ENCODE data around the gene SH3GL2.
A peak's percentile ranks its signal among the peaks of the same experiment; 100 is the strongest.
"Not testable (repeated sequence)": the region's sequence is repeated elsewhere in the genome, so short reads cannot be mapped to it uniquely, and the experiment has no call there.

SH3GL2 gene

DNA sequence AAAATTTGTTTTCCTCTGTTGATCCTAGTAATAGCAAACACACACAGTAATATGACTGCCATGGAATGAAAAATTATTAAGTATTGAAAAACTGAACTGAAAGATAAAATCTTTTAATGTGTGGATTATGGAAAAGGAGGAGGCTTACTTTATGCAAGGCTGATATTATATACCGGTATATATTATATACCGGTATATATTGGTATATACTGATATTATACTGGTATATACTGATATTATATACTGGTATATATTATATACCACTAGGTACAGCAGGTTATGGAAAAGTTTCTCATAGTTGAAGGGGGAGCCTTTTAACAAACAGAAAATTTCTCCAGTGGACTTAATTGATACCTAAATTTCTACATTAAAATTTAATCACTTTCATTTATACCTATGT is 181.4 kb downstream of the SH3GL2 start:
- no peak for DNase-seq

DNA sequence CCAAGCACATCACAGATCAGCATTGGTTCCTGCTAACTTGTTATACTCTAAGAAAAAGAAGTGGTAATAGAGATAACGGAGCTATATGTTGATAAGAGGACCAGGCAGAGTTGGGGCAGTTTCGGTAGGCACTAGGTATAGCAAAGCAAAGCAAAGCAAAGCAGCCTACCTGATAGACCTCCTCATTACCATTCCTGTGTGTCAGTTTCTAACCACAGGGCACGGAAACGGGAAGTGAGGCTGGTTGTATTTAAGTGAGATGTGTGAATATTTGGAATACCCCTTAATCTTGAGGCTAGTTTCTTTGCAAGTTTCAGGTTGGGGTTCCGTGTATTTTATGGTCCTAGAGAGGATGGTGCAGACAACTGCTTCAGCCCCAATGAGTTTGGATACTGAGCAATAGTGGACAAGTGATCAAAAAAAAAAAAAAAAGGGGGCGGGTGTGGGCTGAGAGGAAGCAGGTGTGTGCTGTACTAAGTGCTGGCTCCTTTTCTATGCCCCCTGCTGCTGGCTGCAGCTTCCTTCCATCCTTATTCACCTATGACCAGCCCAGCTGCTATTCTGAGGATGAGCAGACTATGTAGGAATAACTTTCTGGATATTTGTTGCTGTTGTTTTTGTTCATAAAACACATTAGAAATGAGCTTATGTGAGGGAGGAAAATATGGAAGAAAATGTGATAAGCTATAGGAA is 183.3 kb downstream of the SH3GL2 start:
- DNase-seq: peak; percentile 51

- no peak for DNase-seq
These were observed 185.4 kb downstream of the SH3GL2 start for GRCh38 chr9:17764306-17764705.

DNA sequence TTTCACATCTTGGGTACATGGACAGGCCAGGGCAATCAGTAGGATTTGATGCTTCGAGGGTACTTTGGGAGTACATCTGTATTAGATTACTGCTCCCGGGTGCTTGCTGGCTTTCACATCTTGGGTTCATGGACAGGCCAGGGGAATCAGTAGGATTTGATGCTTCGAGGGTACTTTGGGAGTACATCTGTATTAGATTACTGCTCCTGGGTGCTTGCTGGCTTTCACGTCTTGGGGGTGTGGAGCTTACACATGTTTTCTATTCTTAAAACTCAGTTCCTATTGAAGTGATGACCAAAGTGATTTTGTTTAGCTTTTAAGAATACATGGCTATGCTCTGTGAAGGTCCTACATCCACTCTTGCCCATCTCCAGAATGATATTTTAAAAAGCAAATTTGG is 186.3 kb downstream of the SH3GL2 start:
- DNase-seq: not testable (repeated sequence)

DNA sequence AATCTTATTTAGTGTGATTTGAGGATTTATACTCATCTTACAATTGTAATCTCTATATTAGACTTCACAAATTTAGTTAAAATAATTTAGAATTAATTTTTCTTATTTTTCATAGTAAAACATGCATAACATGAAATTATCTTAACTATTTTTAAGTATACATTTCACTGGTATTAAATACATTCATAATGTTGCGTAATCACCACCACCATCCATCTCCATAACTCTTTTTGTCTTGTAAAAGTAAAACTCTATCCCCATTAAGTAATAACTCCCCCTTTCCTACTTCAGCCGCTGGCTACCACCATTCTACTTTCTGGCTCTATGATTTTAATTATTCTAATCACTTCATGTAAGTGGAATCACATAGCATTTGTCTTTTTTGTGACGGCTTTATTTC is 193.4 kb downstream of the SH3GL2 start:
- no peak for DNase-seq

GRCh38 chr9:17775656-17776055 is 196.8 kb downstream of the SH3GL2 start:
- DNase-seq: no peak

DNA sequence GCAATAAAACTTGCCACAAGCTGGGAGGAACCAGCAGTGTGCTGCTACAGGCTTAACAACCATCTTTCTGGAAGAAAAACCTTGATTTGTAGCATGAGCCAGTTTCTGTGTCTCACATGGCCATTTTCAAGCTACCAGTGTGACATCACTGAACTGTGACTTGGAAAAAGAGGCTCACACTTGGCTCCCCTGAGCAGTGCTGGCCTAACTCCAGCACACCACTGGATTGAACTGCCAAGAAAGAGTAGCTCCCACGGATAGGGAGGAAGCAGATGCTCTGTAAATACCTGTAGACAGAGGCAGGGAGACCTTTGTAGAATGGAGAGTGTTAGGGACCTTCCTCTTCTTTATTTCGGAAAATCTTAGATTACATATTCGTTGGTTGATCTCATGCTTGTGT is 197.9 kb downstream of the SH3GL2 start:
- DNase-seq: no peak

DNA sequence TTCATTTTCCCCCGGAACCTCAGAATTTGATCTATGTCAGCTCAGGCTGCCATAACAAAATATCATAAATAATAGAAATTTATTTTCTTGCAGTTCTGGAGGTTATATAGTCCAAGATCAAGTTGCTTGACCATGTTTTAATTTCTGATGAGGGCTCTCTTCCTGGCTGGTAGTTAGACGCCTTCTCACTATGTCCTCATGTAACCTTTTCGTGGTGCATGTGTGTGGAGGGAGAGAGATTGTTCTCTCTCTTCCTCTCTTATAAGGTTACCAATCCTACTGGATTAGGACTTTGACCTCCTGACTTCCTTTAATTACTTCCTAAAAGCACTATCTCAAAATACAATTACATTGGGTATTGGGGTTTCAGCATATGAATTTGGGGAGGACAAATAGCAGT is 198.6 kb downstream of the SH3GL2 start:
- DNase-seq: no peak

DNA sequence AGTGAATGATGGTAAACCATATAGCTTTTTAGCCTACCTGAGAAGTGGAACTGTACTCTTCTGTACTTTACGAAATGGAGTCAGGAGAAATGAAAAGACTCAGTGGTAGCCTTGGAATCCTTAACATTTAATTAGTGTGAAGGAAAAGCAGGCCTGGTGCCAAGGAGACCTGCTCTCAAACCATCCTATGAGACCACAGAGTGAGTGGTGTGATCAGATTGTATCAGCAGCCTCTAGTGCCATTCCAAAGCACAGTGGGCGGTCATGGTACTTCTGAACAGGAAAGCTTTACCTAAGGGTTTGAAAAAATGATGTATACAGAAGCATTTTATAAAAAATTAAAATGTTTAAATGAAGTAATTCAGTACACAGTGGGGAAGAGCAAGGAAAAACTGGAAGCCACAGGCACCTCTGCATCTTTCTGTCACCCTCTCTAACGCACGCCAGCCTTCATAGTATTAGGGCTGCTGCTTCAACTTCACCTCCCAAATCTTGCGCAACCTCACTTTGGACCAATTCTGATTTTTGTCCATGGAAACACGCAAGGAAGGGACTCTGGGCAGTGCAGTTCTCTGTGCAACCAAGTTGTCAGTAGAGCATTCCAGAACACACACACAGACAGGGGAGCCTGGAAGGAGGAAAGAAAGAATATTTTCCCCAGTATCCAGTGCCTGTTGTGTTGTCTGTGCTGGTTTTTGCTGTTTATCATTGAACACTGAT is 203.7 kb downstream of the SH3GL2 start:
- no peak for DNase-seq

DNA sequence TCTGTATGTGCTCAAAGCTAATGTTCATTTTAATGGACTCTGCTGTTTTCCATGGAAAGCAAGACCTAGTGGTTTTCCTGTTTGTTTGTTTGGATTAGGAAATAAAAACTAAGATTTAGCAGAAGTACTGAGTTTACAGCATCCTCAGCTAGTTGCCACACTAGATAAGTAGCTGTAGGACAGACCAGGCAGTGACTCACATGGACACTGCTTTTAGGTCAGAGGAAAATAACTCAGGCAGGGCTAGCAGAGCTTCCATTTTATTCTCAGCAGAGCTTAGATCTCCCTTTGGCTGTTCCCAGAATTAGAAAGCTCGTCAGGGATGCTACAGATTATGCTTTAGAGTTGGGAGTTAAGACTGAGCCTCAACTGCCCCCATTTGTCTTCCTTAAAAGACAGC is 204.4 kb downstream of the SH3GL2 start:
- DNase-seq: no peak

DNA sequence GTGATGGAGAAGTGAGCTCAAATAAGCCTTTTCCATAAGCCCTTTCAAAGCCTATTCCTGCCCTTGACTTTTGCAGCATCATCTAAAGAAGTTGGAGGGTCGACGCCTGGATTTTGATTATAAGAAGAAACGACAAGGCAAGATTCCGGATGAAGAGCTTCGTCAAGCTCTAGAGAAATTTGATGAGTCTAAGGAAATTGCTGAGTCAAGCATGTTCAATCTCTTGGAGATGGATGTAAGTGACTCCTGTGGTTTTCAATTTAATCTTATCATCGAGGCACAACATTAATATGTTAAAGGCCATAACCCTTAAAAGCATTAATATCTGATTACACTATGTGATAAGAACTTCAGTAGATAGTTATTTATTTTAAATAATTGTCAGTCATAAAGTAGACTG is 210.4 kb downstream of the SH3GL2 start:
- DNase-seq: no peak

GRCh38 chr9:17793713-17794622 is 215.1 kb downstream of the SH3GL2 start:
- DNase-seq: no peak

DNA sequence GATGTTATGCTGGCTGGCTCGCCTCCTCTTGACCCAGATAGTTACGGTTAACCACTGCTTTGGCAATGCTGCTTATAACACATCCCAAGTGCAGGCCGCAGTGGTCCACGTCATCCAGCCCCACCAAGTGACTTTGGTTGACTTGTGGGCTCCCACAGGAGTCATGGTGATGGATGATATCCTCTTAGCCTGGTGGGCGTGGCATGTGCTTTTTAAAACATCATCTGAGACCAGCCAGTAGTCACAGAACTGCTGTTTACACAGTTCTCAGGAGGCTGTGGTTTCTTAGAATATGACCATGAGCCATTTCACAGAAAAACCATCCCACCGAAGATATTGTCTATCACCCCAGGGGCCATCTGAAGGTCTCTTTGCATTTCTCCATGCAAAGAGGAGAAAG is 216.9 kb downstream of the SH3GL2 start:
- DNase-seq: no peak

DNA sequence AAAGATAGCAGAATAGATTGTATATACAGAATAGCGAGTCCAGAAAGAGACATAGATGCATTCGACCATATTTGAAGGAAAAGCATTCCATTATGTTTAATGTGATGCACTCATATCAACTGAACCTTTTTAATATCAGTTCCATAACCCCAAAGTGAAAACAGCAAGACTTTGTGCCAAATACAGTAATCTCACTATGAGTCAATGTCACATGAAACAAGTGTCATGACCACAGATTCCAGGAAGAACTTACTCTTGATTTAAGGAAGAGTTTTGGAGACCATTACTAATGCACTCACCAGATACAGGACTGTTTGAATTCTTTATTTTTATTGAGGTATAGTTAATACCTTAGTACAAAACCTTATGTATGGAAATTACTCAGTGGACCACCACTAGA is 220.5 kb downstream of the SH3GL2 start:
- DNase-seq: no peak

DNA sequence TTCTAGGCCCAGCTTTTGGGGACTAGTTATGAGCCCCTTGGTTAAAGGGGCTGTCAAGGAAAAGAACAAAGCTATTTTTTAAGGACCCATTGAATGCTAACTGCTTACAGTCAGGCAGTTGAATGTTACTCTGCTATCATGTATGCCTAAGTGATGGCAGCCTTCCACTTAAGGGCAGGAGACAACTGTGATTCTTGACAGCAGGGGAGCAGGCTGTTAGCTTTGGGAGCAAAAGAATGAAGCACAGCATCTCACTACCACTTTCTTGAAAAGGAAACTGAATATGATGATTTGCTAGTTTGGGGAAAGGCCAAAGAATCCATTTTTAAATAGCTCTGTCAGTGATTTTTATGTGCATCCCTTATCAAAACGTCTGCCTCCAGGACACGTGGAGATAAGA is 221.6 kb downstream of the SH3GL2 start:
- DNase-seq: no peak

DNA sequence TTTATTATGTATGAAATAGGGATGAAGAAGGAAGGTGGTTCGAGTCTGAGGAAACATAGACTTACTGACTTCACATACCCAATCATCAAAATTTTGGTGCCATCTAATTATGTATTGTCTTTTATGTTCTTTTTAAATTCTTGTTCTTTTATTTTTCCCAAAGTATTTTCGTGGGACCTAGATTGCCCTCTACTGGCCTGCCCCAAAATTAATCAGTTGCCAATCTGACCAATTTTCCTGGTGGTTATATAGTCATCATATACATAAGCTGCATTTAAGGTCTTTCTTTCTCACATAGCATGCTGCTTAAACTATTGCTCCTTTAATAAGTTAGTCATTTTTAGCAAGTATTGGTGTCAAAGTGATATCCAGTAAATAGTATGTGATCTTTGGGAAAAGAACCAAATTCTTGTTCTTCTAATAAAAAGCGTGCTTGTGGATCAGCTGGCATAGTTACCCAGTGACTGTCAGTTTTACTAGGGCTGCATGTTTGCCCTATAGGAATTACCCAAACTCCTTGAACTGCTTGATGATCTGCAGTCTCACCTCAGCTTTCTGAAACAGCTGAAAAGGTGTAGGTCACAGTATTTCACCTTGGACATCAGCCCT is 223.5 kb downstream of the SH3GL2 start:
- DNase-seq: peak; percentile 22

- peak; percentile 17 for DNase-seq
These were observed 228.9 kb downstream of the SH3GL2 start for GRCh38 chr9:17807613-17808282.

- DNase-seq: no peak
These were observed 231.5 kb downstream of the SH3GL2 start for GRCh38 chr9:17810317-17810716.

GRCh38 chr9:17810728-17811571 is 232.1 kb downstream of the SH3GL2 start:
- peak; percentile 43 for DNase-seq

DNA sequence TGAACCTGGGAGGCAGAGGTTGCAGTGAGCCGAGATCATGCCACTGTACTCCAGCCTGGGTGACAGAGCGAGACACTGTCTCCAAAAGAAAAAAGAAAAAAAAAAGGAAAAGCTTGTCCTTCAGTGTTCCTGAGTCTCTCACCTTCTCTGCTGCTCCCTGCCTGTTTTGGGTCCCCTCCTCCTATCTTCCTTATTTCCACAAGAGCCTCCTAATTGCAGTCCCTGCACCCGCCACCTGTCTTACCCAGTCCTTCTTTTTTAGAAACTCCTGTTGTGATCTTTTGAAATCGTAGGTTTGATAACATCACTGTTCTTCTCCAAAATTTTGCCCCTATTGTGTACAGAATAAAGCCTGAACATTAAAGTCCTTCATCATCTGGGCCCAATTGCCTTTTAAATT is 234.9 kb downstream of the SH3GL2 start:
- DNase-seq: no peak

GRCh38 chr9:17816431-17817027 is 237.7 kb downstream of the SH3GL2 start:
- DNase-seq: no peak

Data from NCI-H748 treated with DMSO at 0.1 percent for 48 hours (cell line).